Colonic mucosa (tissue), 4 donors: ENCODE results near the gene CLCA1. TPM values are rescaled to one million over a fixed set of nuclear protein-coding genes. Genes with fewer than 3 reads are reported as not detected.
A peak's percentile ranks its signal among the peaks of the same experiment; 100 is the strongest.
"Not testable (repeated sequence)": the region's sequence is repeated elsewhere in the genome, so short reads cannot be mapped to it uniquely, and the experiment has no call there.

Source experiments
- DNase-seq: peaks from one replicate; pipeline ENCODE4 v3.0.0-alpha.2; 2020
- H3K27ac ChIP-seq: fragments of 200-600 bp; one replicate; pipeline ENCODE4 v1.8.0; 2021
- H3K27me3 ChIP-seq: fragments of 200-600 bp; one replicate; pipeline ENCODE4 v1.8.0; 2021
- H3K36me3 ChIP-seq: fragments of 200-600 bp; one replicate; pipeline ENCODE4 v1.8.0; 2021
- H3K4me1 ChIP-seq: fragments of 200-600 bp; one replicate; pipeline ENCODE4 v1.8.0; 2021; ENCODE audit warnings: mild to moderate bottlenecking
- H3K4me3 ChIP-seq: fragments of 200-600 bp; one replicate; pipeline ENCODE4 v1.8.0; 2021
- H3K9ac ChIP-seq, 2 donors: one replicate each; pipeline ENCODE4 v1.7.0; 2013; ENCODE audit warnings: control low read depth in 2 of 2, low read depth in 2 of 2, low read length in 2 of 2
- H3K9me3 ChIP-seq: fragments of 200-600 bp; one replicate; pipeline ENCODE4 v1.8.0; 2021
- CTCF ChIP-seq: fragments of 200-600 bp; IDR thresholded peaks from one replicate; pipeline ENCODE4 v1.8.0; 2022; ENCODE audit warnings: antibody characterized with exemption, mild to moderate bottlenecking
- intact Hi-C: fragments of 100-400 bp; cut with DNase I; formaldehyde crosslinking; loops from one replicate; pipeline ENCODE4 v1.14.1; 2022
- total RNA-seq, 2 donors: library from RNA; stranded (reverse); fragmentation: NEBNext Ultra II Directional in 1 of 2; extraction: Animal tissue kit (Norgen Biotek cat#: 25700) in 1 of 2; gene quantifications; one replicate each; pipeline ENCODE4 v1.2.1, GENCODE V29; 2021
- donor health status: healthy.
- donor health status: DM: no; HTN: no; CAD: no.
- donor health status: DM: no; HTN: no; CAD: no.

Gene CLCA1
- total RNA-seq, 2 donors from 2014 or later: 938 to 1,116 TPM

GRCh38 chr1:86500714-86501113 lies 32.0 kb downstream of the CLCA1 start:
- H3K9ac ChIP-seq: no peak overlapping the region
- H3K4me1 ChIP-seq: peaks cover 8% of the 10 kb centered on the region
- intact Hi-C loops: loop anchor here (5.0 kb wide), 2 partner anchors 118 to 187 kb away; no protein-coding TSS in a partner anchor
- H3K36me3 ChIP-seq: no peaks in the 10 kb centered on the region
- TF ChIP-seq CTCF: no peak
- no peak overlapping the region for H3K27ac ChIP-seq
- H3K9me3 ChIP-seq: no peaks in the 10 kb centered on the region
- no peak overlapping the region for H3K4me3 ChIP-seq
- H3K27me3 ChIP-seq: no peaks in the 10 kb centered on the region
- DNase-seq: no peak

GRCh38 chr1:86502125-86502646 lies 33.5 kb downstream of the CLCA1 start:
- H3K4me3 ChIP-seq: peak overlapping the region; percentile 32

GRCh38 chr1:86502721-86503405 lies 34.1 kb downstream of the CLCA1 start:
- peak overlapping the region; percentile 32 for H3K4me3 ChIP-seq
- no peaks in the 10 kb centered on the region for H3K36me3 ChIP-seq
- no peaks in the 10 kb centered on the region for H3K27me3 ChIP-seq
- no peaks in the 10 kb centered on the region for H3K9me3 ChIP-seq
- peak; percentile 63 for DNase-seq
- TF ChIP-seq CTCF: no peak
- intact Hi-C loops: loop anchor here (5.0 kb wide), 2 partner anchors 121 to 184 kb away; no protein-coding TSS in a partner anchor
- peak overlapping the region in 1 of 2 donors; percentile 34 for H3K9ac ChIP-seq
- peaks cover 8% of the 10 kb centered on the region for H3K4me1 ChIP-seq
- peak overlapping the region; percentile 15 for H3K27ac ChIP-seq

More at GRCh38 chr1:86502125-86502646, 33.5 kb downstream of the CLCA1 start:
- not testable (repeated sequence) for H3K27me3 ChIP-seq, H3K9me3 ChIP-seq, H3K36me3 ChIP-seq, H3K4me1 ChIP-seq, DNase-seq
- peak overlapping the region in 1 of 2 donors; percentile 34 for H3K9ac ChIP-seq
- TF ChIP-seq CTCF: peak; percentile 21
- intact Hi-C loops: loop anchor here (5.0 kb wide), 2 partner anchors 120 to 185 kb away; no protein-coding TSS in a partner anchor
- peak overlapping the region; percentile 15 for H3K27ac ChIP-seq

GRCh38 chr1:86503406-86504136 lies 34.8 kb downstream of the CLCA1 start:
- Histone ChIP-seq H3K9ac (peak overlapping the region in 1 of 2 donors; percentile 34), H3K27ac (peak overlapping the region; percentile 2), H3K36me3 (no peaks in the 10 kb centered on the region), H3K27me3 (no peaks in the 10 kb centered on the region), H3K4me1 (peaks cover 8% of the 10 kb centered on the region), H3K9me3 (no peaks in the 10 kb centered on the region), H3K4me3 (peak overlapping the region; percentile 12)
- no peak for TF ChIP-seq CTCF
- intact Hi-C loops: loop anchor here (5.0 kb wide), 2 partner anchors 121 to 184 kb away; no protein-coding TSS in a partner anchor
- DNase-seq: peak; percentile 48

GRCh38 chr1:86504137-86504479 lies 35.4 kb downstream of the CLCA1 start:
- DNase-seq: no peak
- Histone ChIP-seq H3K27me3 (no peaks in the 10 kb centered on the region), H3K36me3 (no peaks in the 10 kb centered on the region), H3K9ac (peak overlapping the region in 1 of 2 donors; percentile 34), H3K9me3 (no peaks in the 10 kb centered on the region), H3K4me3 (peak overlapping the region; percentile 12), H3K27ac (peak overlapping the region; percentile 2), H3K4me1 (peaks cover 8% of the 10 kb centered on the region)
- intact Hi-C loops: loop anchor here (5.0 kb wide), 2 partner anchors 122 to 183 kb away; no protein-coding TSS in a partner anchor
- no peak for TF ChIP-seq CTCF
